GM18511 (cell line): ENCODE measurements around the gene MINK1.
"Not testable (repeated sequence)": the region's sequence is repeated elsewhere in the genome, so short reads cannot be mapped to it uniquely, and the experiment has no call there.

Experiments used
- ATAC-seq: cut with Tn5 transposase; IDR thresholded peaks from one replicate; pipeline ENCODE4 v1.9.1; 2021; ENCODE audit warnings: mild to moderate bottlenecking, moderate library complexity; ENCODE audit not compliant: unreplicated experiment

MINK1 gene

DNA sequence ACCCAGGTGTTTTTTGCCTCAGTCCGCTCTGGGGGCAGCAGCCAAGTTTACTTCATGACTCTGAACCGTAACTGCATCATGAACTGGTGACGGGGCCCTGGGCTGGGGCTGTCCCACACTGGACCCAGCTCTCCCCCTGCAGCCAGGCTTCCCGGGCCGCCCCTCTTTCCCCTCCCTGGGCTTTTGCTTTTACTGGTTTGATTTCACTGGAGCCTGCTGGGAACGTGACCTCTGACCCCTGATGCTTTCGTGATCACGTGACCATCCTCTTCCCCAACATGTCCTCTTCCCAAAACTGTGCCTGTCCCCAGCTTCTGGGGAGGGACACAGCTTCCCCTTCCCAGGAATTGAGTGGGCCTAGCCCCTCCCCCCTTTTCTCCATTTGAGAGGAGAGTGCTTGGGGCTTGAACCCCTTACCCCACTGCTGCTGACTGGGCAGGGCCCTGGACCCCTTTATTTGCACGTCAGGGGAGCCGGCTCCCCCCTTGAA is 64.1 kb downstream of the MINK1 start:
- no peak for ATAC-seq

GRCh38 chr17:4897785-4898184 is 64.6 kb downstream of the MINK1 start:
- no peak for ATAC-seq

GRCh38 chr17:4898351-4898750 is 65.2 kb downstream of the MINK1 start:
- no peak for ATAC-seq

DNA sequence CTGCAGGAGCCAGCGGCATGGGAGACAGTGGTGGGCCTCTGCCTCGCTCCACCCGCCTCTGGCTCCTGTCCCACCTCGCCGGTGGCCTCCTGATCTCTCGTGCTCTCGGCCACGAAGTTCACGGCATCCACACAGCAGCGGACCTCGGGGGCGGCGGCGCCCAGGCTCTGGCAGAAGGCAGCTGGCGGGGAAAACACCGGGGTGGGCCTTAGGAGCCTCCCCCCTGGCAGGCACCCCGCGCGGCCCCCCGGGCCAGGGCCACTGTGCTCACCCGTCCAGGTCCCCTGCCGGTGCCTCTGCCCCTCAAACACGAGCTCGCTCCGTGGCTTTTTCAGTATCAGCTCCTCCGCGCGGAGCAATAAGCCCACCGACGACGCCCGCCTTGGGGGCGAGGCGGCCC is 65.8 kb downstream of the MINK1 start:
- no peak for ATAC-seq

DNA sequence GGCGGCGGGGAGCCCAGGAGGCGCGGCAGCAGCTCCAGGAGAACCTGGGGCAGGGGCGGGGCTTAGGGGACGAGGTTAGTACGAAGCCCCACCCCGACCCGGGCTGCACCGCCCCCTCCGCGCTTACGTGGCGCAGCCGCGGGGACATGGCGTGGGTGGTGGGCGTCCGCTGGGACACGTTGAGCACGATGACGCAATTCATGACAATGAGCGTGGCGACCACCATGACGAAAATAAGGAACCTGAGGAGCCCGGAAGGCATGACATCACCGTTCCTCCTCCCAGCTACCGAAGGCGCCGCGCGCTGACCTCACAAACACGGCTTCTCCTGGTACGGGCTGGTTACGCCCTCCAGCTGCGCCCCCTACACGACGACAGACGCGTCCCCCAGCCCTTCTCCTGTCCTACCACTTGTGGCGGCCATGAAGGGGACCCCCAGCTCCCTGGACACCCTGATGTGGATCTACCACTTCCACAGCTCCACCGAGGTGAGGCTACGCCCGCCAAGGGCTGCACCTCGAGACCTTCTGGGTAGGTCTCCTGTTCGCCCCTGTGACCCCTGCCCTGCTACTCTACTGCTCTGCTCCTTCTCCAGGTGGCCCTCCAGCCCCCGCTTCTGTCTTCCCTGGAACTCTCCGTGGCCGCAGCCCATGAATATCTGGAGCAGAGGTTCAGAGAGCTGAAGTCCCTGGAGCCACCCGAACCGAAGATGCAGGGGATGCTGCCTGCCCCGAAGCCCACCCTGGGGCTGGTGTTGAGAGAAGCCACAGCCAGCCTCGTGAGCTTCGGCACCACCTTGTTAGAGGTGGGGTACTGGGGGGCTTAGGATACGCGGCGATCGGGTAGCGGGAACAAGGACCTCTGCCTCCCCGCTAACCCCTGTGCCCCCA is 66.4 kb downstream of the MINK1 start, which contains the start of gene C17orf107:
Gene C17orf107, plus strand, starts transcription at position 196 of the 890 bp plus-strand sequence. Its CDS starts 227 bp downstream, at position 423.
- ATAC-seq = no peak

DNA sequence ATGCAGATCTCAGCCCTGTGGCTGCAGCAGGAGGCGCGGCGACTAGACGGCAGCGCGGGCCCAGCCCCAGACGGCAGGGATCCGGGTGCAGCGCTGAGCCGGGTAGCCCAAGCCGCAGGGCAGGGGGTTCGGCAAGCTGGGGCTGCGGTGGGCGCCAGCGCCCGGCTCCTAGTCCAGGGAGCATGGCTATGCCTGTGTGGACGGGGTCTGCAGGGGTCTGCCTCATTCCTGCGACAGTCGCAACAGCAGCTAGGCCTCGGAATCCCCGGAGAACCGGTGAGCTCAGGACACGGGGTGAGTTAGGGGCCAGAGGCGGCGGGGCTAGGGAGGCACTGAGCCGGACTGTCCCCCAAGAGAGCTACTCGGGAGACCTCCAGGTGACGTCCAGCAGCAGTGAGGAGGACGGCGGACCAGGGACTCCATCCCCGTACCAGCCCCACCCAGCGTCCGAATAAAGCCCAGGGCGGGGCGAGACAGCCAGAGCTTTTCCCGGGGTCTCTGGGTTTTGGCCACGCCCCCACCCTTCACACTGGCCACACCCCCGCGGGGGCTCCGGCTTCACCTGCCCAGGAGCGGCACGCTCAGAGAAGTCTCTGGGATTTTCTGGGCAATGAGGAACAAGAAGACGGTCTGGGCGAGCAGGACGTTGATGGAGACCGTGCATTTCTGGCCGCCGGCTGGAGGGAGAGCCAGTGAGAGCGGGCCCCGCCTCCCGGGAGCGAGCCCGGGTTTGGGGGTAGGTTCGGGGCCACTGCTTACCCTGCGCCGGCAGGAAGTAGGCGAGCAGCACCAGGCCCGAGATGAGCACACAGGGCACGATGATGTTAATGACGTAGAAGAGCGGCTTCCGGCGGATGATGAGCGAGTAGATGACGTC is 67.3 kb downstream of the MINK1 start:
- ATAC-seq = no peak

DNA sequence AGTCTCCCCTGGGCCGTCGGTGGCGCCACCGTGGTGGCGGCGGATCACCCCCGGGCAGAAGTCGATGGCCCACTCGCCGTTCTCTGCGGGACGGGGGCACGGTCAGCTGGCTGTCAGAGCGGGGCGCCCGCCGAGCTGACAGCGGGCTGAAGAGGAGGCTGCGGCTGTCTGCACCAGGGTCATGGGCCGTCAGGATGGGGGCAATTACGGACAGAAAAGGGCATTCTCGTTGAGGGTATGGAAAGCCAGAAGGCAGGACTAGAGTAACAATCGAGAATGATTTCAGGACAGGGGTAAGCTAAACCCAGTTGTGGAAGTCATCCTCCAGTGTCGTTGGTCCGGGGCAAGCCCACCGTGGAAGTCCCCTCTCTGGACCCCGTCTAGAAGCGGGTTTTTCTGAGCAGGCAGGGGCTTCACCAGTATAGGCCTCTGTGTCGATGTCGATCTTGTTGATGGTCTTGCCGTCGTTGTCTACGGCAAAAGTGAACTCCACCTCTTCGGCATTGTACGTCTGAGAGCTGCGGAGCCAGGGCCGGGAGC is 68.0 kb downstream of the MINK1 start:
- ATAC-seq = no peak

GRCh38 chr17:4901648-4902344 is 68.7 kb downstream of the MINK1 start:
- no peak for ATAC-seq

GRCh38 chr17:4902540-4902939 is 69.4 kb downstream of the MINK1 start:
- no peak for ATAC-seq

- peak; percentile 52 for ATAC-seq
These were observed 70.1 kb downstream of the MINK1 start, which contains the start of gene CHRNE for GRCh38 chr17:4903051-4903818. TSS of gene CHRNE (minus strand) at chr17:4903098. CDS start at chr17:4903063, 35 bp downstream.

GRCh38 chr17:4906642-4907041 is 73.5 kb downstream of the MINK1 start:
- ATAC-seq = not testable (repeated sequence)

DNA sequence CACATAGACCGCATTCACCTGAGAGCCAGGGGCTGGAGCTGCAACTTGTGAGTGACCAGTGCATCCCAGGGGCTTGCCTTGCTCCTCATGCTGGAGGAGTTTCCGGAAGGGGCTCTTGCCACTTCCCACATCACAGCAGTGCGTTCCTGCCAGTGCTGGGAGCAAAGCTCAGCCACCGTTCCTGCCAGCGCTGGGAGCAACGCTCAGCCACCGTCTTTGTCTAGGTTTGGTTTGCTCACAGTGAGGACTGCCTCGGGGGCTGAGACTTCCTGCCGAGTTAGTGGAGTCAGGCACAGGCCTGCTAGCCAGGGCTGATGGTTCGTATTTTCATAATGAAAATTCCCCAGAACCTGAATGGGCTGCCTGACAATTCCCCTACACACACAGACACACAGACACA is 75.2 kb downstream of the MINK1 start:
- ATAC-seq = no peak

DNA sequence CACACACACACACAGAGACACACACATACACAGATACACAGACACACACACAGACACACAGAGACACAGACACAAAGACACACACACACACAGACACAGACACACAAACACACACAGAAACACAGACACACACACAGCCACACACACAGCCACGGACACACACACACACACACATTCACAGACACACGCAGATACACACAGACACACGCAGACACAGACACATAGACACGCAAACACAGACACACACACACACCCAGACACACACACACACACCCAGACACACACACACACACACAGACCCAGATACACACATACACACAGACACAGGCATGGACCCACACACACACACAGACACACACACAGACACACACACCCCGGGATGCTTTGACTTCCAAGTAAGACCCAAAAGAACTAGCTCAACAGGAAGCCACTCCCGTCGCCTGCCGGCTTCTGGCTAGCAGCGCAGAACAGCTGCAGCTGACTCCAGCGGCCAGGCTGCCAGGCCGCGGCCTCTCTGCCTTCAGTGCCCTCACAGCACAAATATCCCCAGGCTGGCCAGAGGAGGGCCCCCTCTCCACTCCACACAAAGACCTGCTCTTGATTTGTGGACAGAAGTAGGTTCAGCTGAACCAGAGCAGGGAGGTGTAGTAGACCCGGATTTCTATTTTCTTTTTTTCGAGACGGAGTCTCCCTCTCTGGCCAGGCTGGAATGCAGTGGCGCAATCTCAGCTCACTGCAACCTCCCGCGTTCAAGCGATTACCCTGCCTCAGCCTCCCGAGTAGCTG is 75.8 kb downstream of the MINK1 start:
- no peak for ATAC-seq

GRCh38 chr17:4913994-4914393 is 80.9 kb downstream of the MINK1 start:
- no peak for ATAC-seq

GRCh38 chr17:4914551-4914950 is 81.4 kb downstream of the MINK1 start:
- not testable (repeated sequence) for ATAC-seq

GRCh38 chr17:4919511-4920047 is 86.4 kb downstream of the MINK1 start:
- no peak for ATAC-seq

GRCh38 chr17:4920351-4921048 is 87.4 kb downstream of the MINK1 start:
- ATAC-seq = no peak

- no peak for ATAC-seq
These were observed 88.2 kb downstream of the MINK1 start for GRCh38 chr17:4921320-4921719.
